ENCODE measurements around the gene TCF4.

The TCF4 gene

DNA sequence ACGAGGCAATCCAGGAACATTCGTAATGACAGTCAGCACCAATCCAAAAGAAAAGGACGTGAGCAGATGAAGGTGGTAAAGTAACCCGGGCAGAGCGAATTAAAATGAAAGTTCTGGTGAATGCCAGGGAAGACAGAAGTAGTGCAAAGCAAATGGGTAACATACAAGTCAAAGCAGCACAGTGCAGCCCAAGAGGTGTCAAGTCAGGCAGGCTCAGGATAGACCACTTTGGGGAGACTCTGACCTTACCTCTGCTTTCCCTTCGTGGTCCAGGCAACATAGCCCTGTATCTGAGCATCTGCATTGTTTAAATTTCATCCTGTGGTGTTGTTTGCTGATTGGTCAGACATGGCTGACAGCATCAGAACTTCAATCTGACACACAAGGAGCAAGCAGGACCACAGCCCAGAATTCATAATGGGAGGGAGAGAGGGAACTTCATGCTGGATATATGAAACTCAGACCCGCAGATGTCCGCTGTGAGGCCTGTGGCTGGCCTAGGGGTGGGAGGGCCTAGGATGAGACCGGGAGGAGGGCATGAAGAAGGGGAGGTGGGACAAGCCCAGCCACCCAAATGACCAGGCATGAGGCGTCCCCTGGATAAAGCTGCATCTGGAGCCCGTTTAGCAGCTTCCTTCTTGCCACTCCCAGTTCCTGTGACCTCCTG is 285.7 kb downstream of the TCF4 start:
- Histone ChIP-seq H3K9ac (ENCODE audit: low read depth, low read length) (no peak overlapping the region), H3K36me3 (ENCODE audit: insufficient read depth, low read length) (no peaks in the 10 kb centered on the region), H3K27me3 (ENCODE audit: insufficient read depth, low read length) (no peaks in the 10 kb centered on the region), H3K4me1 (ENCODE audit: insufficient read depth, low read length) (peaks cover 71% of the 10 kb centered on the region), H3K27ac (ENCODE audit: low read depth, low read length) (peak overlapping the region; percentile 1; the same call in 1 of the 2 replicates), H3K9me3 (ENCODE audit: insufficient read depth, low read depth, low read length) (no peaks in the 10 kb centered on the region), H3K4me3 (ENCODE audit: low read length) (no peak overlapping the region)
- WGBS, result 72% methylated on average over 11 of the region's 11 CpGs

DNA sequence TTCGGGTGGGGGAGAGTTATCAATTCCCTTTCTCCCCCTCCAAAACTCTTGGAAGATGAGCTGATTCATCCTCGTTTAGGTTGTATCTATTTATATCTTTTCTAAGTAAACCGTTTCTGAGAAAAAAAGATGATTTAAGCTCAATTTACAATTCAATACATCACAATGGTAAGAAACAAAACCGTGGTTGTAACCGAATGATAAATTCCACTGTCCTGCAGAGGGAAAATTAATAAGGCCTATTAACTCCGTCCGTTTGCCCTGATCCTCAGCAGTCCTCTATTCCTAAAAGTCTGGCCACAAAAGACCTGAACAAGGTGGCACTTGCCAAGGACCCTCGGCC is 286.2 kb downstream of the TCF4 start:
- H3K27me3 ChIP-seq (ENCODE audit: insufficient read depth, low read length), result no peaks in the 10 kb centered on the region
- 54% methylated on average over 5 of the region's 8 CpGs for WGBS
- no peak overlapping the region for H3K9ac ChIP-seq (ENCODE audit: low read depth, low read length)
- H3K36me3 ChIP-seq (ENCODE audit: insufficient read depth, low read length), result no peaks in the 10 kb centered on the region
- H3K9me3 ChIP-seq (ENCODE audit: insufficient read depth, low read depth, low read length), result no peaks in the 10 kb centered on the region
- no peak overlapping the region for H3K4me3 ChIP-seq (ENCODE audit: low read length)
- peak overlapping the region; percentile 1; the same call in 1 of the 2 replicates for H3K27ac ChIP-seq (ENCODE audit: low read depth, low read length)
- peaks cover 76% of the 10 kb centered on the region for H3K4me1 ChIP-seq (ENCODE audit: insufficient read depth, low read length)

DNA sequence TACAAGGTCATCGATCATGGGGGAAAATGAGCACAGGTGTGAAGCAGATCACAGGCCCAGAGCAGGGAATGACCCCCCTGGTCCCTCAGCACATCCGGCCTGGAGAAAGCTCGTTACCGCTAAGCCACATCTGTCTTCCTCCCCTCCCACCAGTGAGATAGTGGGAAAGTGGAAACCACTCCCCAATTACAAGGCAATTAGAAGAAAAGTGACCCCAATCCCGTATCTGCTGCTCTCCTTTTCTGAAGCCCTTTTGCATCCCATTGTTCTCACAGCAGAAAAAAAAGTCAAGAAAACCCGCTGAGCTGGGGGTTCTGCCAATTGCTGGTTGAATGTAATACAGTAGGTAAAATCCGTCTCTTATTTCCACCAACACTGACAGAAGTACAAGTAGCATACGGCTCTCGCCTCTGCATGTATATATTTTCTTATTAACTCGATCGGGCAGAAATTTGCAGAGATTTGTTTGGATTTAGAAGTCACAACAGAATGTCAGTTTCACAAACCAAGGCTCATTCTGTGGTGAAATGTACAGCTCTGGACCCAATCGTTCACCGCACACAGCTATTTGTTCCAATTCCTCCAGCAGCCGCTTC is 287.0 kb downstream of the TCF4 start:
- Histone ChIP-seq H3K4me1 (ENCODE audit: insufficient read depth, low read length) (peaks cover 77% of the 10 kb centered on the region), H3K36me3 (ENCODE audit: insufficient read depth, low read length) (no peaks in the 10 kb centered on the region), H3K27me3 (ENCODE audit: insufficient read depth, low read length) (no peaks in the 10 kb centered on the region), H3K27ac (ENCODE audit: low read depth, low read length) (no peak overlapping the region; the same call in 1 of the 2 replicates), H3K9ac (ENCODE audit: low read depth, low read length) (no peak overlapping the region; the same call in 1 of the 2 replicates), H3K9me3 (ENCODE audit: insufficient read depth, low read depth, low read length) (no peaks in the 10 kb centered on the region), H3K4me3 (ENCODE audit: low read length) (no peak overlapping the region)
- WGBS, result 78% methylated on average over 14 of the region's 14 CpGs

DNA sequence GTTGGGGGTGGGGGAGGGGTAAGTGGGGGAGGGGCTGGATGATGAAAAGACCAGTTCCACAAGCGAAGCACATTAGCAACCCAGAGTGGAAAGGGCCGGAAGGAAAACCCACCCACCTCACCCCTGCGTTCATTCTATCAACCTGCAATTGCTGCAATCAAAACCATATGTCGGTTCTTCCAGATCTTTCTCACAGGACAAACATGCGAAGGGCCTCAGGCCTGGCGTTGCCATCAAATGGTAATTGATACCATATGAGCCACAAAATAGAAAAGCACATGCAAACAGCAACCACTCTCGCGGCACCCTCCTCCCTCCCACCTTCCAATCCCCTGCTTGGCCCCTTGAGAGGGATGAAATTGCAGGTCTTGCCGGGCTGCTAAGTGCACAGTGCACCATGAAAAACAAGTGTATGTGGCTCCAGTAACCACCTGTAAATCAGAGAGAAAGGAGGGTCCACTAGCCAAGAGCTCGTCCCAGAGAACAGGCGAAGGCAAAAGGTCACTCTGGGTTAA is 287.5 kb downstream of the TCF4 start:
- peaks cover 77% of the 10 kb centered on the region for H3K4me1 ChIP-seq (ENCODE audit: insufficient read depth, low read length)
- no peak overlapping the region; the same call in 1 of the 2 replicates for H3K27ac ChIP-seq (ENCODE audit: low read depth, low read length)
- H3K9ac ChIP-seq (ENCODE audit: low read depth, low read length), result no peak overlapping the region; the same call in 1 of the 2 replicates
- H3K9me3 ChIP-seq (ENCODE audit: insufficient read depth, low read depth, low read length), result no peaks in the 10 kb centered on the region
- no peak overlapping the region for H3K4me3 ChIP-seq (ENCODE audit: low read length)
- 82% methylated on average over 11 of the region's 11 CpGs for WGBS
- H3K27me3 ChIP-seq (ENCODE audit: insufficient read depth, low read length), result no peaks in the 10 kb centered on the region
- no peaks in the 10 kb centered on the region for H3K36me3 ChIP-seq (ENCODE audit: insufficient read depth, low read length)

DNA sequence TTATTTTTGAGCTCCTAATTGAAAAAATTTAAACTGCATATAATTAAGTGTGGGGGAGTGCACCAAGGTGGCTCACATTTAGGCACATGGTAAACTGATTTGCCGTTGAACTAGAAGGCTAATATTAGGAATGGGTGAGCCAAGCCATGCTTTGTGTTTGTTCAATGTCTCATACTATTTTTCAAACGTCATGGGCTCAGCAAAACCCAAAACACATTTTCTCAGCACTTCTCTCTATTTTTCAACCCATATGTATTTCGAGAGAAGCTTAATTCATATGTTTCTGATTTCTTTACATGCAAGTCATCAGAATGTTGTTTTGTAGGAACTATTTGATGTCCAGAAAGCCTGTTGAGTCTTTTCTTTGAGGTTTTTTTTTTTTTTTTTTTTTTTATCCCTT is 291.2 kb downstream of the TCF4 start:
- Histone ChIP-seq H3K27me3 (ENCODE audit: insufficient read depth, low read length) (no peaks in the 10 kb centered on the region), H3K4me3 (ENCODE audit: low read length) (no peak overlapping the region), H3K9me3 (ENCODE audit: insufficient read depth, low read depth, low read length) (no peaks in the 10 kb centered on the region), H3K27ac (ENCODE audit: low read depth, low read length) (no peak overlapping the region), H3K36me3 (ENCODE audit: insufficient read depth, low read length) (0 out of 2 replicates have a peak, but pooled peaks cover 5% of the 10 kb centered on the region), H3K4me1 (ENCODE audit: insufficient read depth, low read length) (peaks cover 63% of the 10 kb centered on the region), H3K9ac (ENCODE audit: low read depth, low read length) (no peak overlapping the region)
- WGBS, result 87% methylated on average over 3 of the region's 3 CpGs

DNA sequence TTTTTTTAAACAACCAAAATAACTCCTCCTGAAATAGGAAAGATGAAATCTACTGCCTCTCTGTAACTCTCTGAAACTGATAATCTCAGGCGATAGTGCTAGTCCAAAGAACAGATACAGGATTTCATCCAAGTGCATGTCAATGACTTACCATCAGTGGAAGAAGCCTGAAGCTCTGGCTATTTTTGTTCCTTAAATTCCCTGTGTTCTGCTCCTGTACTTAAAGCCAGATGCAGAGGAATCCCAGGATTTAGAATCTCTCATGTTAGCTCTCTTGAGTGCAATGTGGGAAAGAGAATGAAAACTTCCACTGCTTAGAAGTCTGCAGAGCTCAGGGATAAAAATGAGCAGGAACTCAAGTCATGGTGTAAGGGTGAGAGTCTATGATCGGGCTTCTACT is 291.9 kb downstream of the TCF4 start:
- 94% methylated on average over 2 of the region's 2 CpGs for WGBS
- no peaks in the 10 kb centered on the region for H3K27me3 ChIP-seq (ENCODE audit: insufficient read depth, low read length)
- H3K4me3 ChIP-seq (ENCODE audit: low read length), result no peak overlapping the region
- H3K9me3 ChIP-seq (ENCODE audit: insufficient read depth, low read depth, low read length), result no peaks in the 10 kb centered on the region
- no peak overlapping the region for H3K9ac ChIP-seq (ENCODE audit: low read depth, low read length)
- H3K36me3 ChIP-seq (ENCODE audit: insufficient read depth, low read length), result 0 out of 2 replicates have a peak, but pooled peaks cover 5% of the 10 kb centered on the region
- H3K4me1 ChIP-seq (ENCODE audit: insufficient read depth, low read length), result peaks cover 63% of the 10 kb centered on the region
- no peak overlapping the region for H3K27ac ChIP-seq (ENCODE audit: low read depth, low read length)

DNA sequence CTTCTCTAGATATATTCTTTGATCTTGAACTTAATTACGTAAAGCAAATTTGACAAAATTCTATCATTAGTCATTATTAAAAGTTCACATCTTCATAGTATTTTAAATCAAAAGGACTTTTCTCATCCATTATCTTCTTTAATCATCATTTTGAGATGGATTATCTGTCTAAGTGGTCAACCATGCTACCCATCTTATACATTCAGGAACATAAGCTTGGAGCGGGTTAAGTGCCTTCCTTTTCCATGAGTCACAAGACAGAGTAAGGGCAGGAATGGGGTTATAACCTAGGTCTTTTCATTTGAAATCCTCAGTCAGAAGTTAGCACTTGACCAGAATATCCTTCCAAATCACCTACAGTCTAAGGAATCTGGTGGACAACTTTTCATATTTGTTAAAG is 297.1 kb downstream of the TCF4 start:
- H3K4me3 ChIP-seq (ENCODE audit: low read length), result no peak overlapping the region
- H3K9ac ChIP-seq (ENCODE audit: low read depth, low read length), result no peak overlapping the region
- no peaks in the 10 kb centered on the region for H3K9me3 ChIP-seq (ENCODE audit: insufficient read depth, low read depth, low read length)
- H3K36me3 ChIP-seq (ENCODE audit: insufficient read depth, low read length), result 0 out of 2 replicates have a peak, but pooled peaks cover 5% of the 10 kb centered on the region
- 76% methylated on average over 2 of the region's 2 CpGs for WGBS
- H3K27ac ChIP-seq (ENCODE audit: low read depth, low read length), result no peak overlapping the region
- no peaks in the 10 kb centered on the region for H3K27me3 ChIP-seq (ENCODE audit: insufficient read depth, low read length)
- H3K4me1 ChIP-seq (ENCODE audit: insufficient read depth, low read length), result peaks cover 42% of the 10 kb centered on the region

DNA sequence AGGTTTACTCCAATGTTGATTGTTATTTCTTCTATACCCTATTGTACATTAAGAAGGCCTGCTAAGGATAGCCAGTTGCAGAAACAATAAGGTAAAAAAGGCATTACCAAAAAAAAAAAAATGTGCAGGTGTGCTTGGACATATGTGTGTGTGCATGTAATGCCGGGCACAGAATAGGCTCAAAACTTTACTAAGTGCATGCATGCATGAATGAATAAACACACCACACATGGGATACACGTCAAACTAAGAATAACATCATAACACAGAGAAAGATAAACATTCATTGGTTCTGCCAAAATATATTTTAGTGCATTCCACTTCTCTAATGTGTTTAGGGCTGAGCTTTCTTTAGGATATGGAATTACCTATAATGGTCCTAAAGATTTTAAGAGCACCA is 298.2 kb downstream of the TCF4 start:
- no peak overlapping the region for H3K4me3 ChIP-seq (ENCODE audit: low read length)
- peaks cover 41% of the 10 kb centered on the region for H3K4me1 ChIP-seq (ENCODE audit: insufficient read depth, low read length)
- no peak overlapping the region for H3K27ac ChIP-seq (ENCODE audit: low read depth, low read length)
- WGBS, result 91% methylated on average over 2 of the region's 2 CpGs
- H3K9me3 ChIP-seq (ENCODE audit: insufficient read depth, low read depth, low read length), result no peaks in the 10 kb centered on the region
- H3K27me3 ChIP-seq (ENCODE audit: insufficient read depth, low read length), result no peaks in the 10 kb centered on the region
- no peaks in the 10 kb centered on the region for H3K36me3 ChIP-seq (ENCODE audit: insufficient read depth, low read length)
- H3K9ac ChIP-seq (ENCODE audit: low read depth, low read length), result no peak overlapping the region

DNA sequence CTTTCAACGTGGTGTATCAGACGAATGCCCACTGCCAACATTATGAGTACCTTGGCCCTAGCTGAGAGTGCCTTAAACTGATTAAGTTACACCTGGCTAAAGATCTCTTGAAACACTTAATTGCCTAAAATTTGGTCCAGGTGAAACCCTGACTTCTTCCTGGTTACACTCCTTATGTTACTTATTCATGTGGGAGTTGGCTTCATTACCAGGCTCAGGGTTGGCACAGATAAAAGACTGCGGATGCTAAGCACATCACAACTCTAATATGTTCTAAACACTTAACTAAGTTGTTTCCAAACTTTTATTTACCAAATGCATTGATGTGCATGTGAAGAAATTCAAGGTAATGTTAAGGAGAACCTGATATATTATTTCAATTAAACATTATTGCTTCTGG is 298.9 kb downstream of the TCF4 start:
- Histone ChIP-seq H3K27ac (ENCODE audit: low read depth, low read length) (no peak overlapping the region), H3K4me3 (ENCODE audit: low read length) (no peak overlapping the region), H3K36me3 (ENCODE audit: insufficient read depth, low read length) (no peaks in the 10 kb centered on the region), H3K9ac (ENCODE audit: low read depth, low read length) (no peak overlapping the region), H3K4me1 (ENCODE audit: insufficient read depth, low read length) (peaks cover 41% of the 10 kb centered on the region), H3K9me3 (ENCODE audit: insufficient read depth, low read depth, low read length) (no peaks in the 10 kb centered on the region), H3K27me3 (ENCODE audit: insufficient read depth, low read length) (no peaks in the 10 kb centered on the region)
- WGBS, result 94% methylated on average over 3 of the region's 3 CpGs

DNA sequence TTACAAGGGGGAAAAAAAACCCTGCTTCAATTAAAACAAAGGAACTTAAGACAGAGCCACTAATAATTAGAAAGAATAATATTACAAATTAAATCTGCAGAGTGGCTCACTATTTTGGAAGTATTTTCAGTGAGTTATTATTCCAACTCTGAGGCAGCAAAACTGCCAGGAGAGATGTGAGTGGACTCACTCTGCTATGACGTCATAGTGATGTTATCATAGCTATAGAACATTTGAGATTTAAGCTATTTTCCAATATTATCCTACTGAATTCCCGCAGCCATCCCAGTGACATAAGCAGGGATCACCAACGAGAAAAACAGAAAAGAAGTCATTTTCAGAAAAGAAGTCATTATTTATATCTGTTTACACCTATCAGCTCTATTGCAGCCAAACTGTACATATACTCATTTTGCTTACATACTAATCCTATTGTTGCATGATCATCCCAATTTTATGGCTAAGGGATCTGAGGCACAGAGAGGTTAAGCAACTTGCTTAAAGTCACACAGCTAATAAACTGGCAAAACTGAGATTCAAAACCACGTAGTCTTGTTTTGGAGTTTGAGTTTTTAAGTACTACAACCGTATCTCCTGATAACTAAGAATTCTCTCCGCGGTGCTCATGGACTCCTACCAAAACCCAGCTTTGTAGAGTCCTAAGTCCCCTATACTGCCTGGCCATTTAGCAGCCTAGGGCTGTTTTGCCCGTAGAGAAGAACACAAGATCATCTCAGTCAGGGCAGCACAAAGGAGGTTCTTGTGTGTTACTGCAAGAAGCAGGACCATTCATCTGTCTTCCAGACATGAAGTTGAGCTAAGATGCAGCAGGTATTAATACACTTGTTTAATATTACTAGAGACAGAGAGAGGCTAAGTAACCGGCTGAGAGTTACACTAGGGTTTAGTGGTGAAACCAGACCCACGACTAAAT is 299.8 kb downstream of the TCF4 start:
- Histone ChIP-seq H3K4me1 (ENCODE audit: insufficient read depth, low read length) (peaks cover 41% of the 10 kb centered on the region), H3K4me3 (ENCODE audit: low read length) (no peak overlapping the region), H3K9ac (ENCODE audit: low read depth, low read length) (no peak overlapping the region)

More for the DNA sequence above, 299.8 kb downstream of the TCF4 start:
- no peaks in the 10 kb centered on the region for H3K27me3 ChIP-seq (ENCODE audit: insufficient read depth, low read length)
- H3K36me3 ChIP-seq (ENCODE audit: insufficient read depth, low read length), result no peaks in the 10 kb centered on the region
- no peak overlapping the region for H3K27ac ChIP-seq (ENCODE audit: low read depth, low read length)
- 93% methylated on average over 10 of the region's 10 CpGs for WGBS
- no peaks in the 10 kb centered on the region for H3K9me3 ChIP-seq (ENCODE audit: insufficient read depth, low read depth, low read length)

Data from HUES64 (cell line).